Endothelial cell of umbilical vein (primary cell): ENCODE data around the gene GOLGA3. TPM values are rescaled to one million over a fixed set of nuclear protein-coding genes. Genes with fewer than 3 reads are reported as not detected.

Experiments used
- BruUV-seq: library from RNA; stranded (reverse); fragments of 400-500 nt; replicated peaks from 2 replicates; lab custom pipeline; 2021; lab: Mats Ljungman, UMichigan
- CTCF ChIA-PET: fragments of 300-600, 350-600 bp; sonication (Branson Sonifier 250); formaldehyde crosslinking; loops from one replicate; lab custom pipeline; 2021; ENCODE audit warnings: antibody characterized with exemption, inconsistent platforms; lab: Charles Lee
- POLR2A ChIA-PET: fragments of 300-600, 350-600 bp; sonication (Branson Sonifier 250); formaldehyde crosslinking; loops from one replicate; lab custom pipeline; 2021; ENCODE audit warnings: antibody characterized with exemption, inconsistent platforms; lab: Charles Lee
- DNase-seq: peaks from one replicate; pipeline ENCODE4 v3.0.0-alpha.2; 2011; ENCODE audit warnings: low read depth, low spot score
- FAIRE-seq: peaks from 2 replicates; lab custom pipeline; 2011; peaks lifted over from hg19 to GRCh38; lab: Jason Lieb, UNC
- H2AFZ ChIP-seq: 2 replicates; pipeline ENCODE4 v1.6.0; 2012; ENCODE audit warnings: low read depth, low read length, control low read depth, inconsistent platforms
- H3K27ac ChIP-seq: 2 replicates; pipeline ENCODE4 v1.5.1; 2011; ENCODE audit warnings: low read depth, mild to moderate bottlenecking, control low read depth, low read length, moderate library complexity; ENCODE audit not compliant: insufficient read depth
- H3K27me3 ChIP-seq, 2 experiments: 2 replicates each; pipeline versions ENCODE4 v1.6.0 to v1.6.1; 2011; ENCODE audit warnings: low read length in 2 of 2, mixed read lengths in 1 of 2; ENCODE audit not compliant: control insufficient read depth in 2 of 2, insufficient read depth in 2 of 2
- H3K36me3 ChIP-seq, 2 experiments: 2 replicates in 1 of 2; 3 replicates in 1 of 2; pipeline ENCODE4 v1.5.1; 2011; ENCODE audit warnings: low read length in 2 of 2, mild to moderate bottlenecking in 1 of 2, moderate library complexity in 1 of 2; ENCODE audit not compliant: control insufficient read depth in 2 of 2, insufficient read depth in 2 of 2; ENCODE audit errors: extremely low read depth in 1 of 2
- H3K4me1 ChIP-seq: 3 replicates; pipeline ENCODE4 v1.5.1; 2011; ENCODE audit warnings: mild to moderate bottlenecking, low read length; ENCODE audit not compliant: control insufficient read depth, insufficient read depth; ENCODE audit errors: extremely low read depth
- H3K4me2 ChIP-seq: 2 replicates; pipeline ENCODE4 v1.6.1; 2011; ENCODE audit warnings: low read length, control low read depth, mixed read lengths; ENCODE audit not compliant: insufficient read depth
- H3K4me3 ChIP-seq, 3 experiments: fragments of 200-600 bp in 1 of 3; sonication (generic), shearing (Covaris generic) in 1 of 3; replicated peaks in 1 of 3; 2 replicates each; pipeline ENCODE4 v1.5.1; 2011 to 2016; ENCODE audit warnings: control low read depth in 3 of 3, low read length in 3 of 3, mild to moderate bottlenecking in 2 of 3, inconsistent platforms in 1 of 3, low read depth in 1 of 3, moderate library complexity in 1 of 3; ENCODE audit not compliant: insufficient read depth in 1 of 3
- H3K79me2 ChIP-seq: 2 replicates; pipeline ENCODE4 v1.6.0; 2012; ENCODE audit warnings: low read length, inconsistent platforms; ENCODE audit not compliant: control insufficient read depth, insufficient read depth
- H3K9ac ChIP-seq: replicated peaks from 2 replicates; pipeline ENCODE3; 2011; ENCODE audit warnings: low read length, control low read depth; ENCODE audit not compliant: insufficient read depth; ENCODE audit errors: extremely low read depth
- H3K9me1 ChIP-seq: replicated peaks from 3 replicates; pipeline ENCODE4 v1.6.0; 2011; ENCODE audit warnings: mild to moderate bottlenecking, low read length; ENCODE audit not compliant: control insufficient read depth, insufficient read depth; ENCODE audit errors: extremely low read depth
- H3K9me3 ChIP-seq: replicated peaks from 2 replicates; pipeline ENCODE4 v1.5.1; 2012; ENCODE audit warnings: low read length, inconsistent platforms; ENCODE audit not compliant: control insufficient read depth, insufficient read depth
- H4K20me1 ChIP-seq: replicated peaks from 2 replicates; pipeline ENCODE3; 2011; ENCODE audit warnings: mild to moderate bottlenecking, low read length; ENCODE audit not compliant: control insufficient read depth, insufficient read depth; ENCODE audit errors: extremely low read depth
- CTCF ChIP-seq, 2 donors: IDR thresholded peaks; 1 replicate in 1 of 2; 2 replicates in 1 of 2; pipeline ENCODE4 v1.5.1; 2011; ENCODE audit warnings: low read length in 2 of 2, mild to moderate bottlenecking in 2 of 2, moderate library complexity in 2 of 2, control low read depth in 1 of 2, inconsistent platforms in 1 of 2, low read depth in 1 of 2; ENCODE audit not compliant: insufficient read depth in 1 of 2; ENCODE audit errors: extremely low read depth in 1 of 2
- EZH2 ChIP-seq: IDR thresholded peaks from 2 replicates; pipeline ENCODE4 v1.6.1; 2012; ENCODE audit warnings: borderline replicate concordance, low read depth, mild to moderate bottlenecking, moderate library complexity, low read length, inconsistent platforms; ENCODE audit not compliant: severe bottlenecking
- FOS ChIP-seq: IDR thresholded peaks from 2 replicates; pipeline ENCODE4 v1.6.1; 2011; ENCODE audit warnings: mild to moderate bottlenecking, low read length, moderate library complexity, borderline replicate concordance; ENCODE audit not compliant: insufficient read depth
- GATA2 ChIP-seq: IDR thresholded peaks from 2 replicates; pipeline ENCODE4 v1.7.0; 2011; ENCODE audit warnings: low read depth, mild to moderate bottlenecking, moderate library complexity, mixed read lengths, low read length; ENCODE audit not compliant: insufficient read length, insufficient read depth
- JUN ChIP-seq: IDR thresholded peaks from 2 replicates; pipeline ENCODE4 v1.6.1; 2011; ENCODE audit warnings: borderline replicate concordance, low read depth; ENCODE audit not compliant: insufficient read length, insufficient read depth
- MAX ChIP-seq: IDR thresholded peaks from 2 replicates; pipeline ENCODE4 v1.6.1; 2011; ENCODE audit not compliant: insufficient read depth, insufficient read length
- MYC ChIP-seq: IDR thresholded peaks from one replicate; pipeline ENCODE4 v1.6.1; 2011; ENCODE audit warnings: mild to moderate bottlenecking, low read depth, low read length
- POLR2A ChIP-seq: IDR thresholded peaks from 2 replicates; pipeline ENCODE4 v1.6.1; 2012; ENCODE audit warnings: low read depth, mild to moderate bottlenecking, control low read depth, low read length
- POLR2AphosphoS5 ChIP-seq: IDR thresholded peaks from 2 replicates; pipeline ENCODE4 v1.6.1; 2012; ENCODE audit warnings: low read depth, mild to moderate bottlenecking, control low read depth, low read length, moderate library complexity; ENCODE audit not compliant: insufficient read depth
- dilution Hi-C: fragments of 300-500 bp; cut with MboI; formaldehyde crosslinking; loops from one replicate; pipeline ENCODE4 v1.15.0; 2019; ENCODE audit warnings: low sequenced_read_pairs; ENCODE audit not compliant: extremely low pct_ligation_motif_present
- intact Hi-C: fragments of 100-400 bp; cut with micrococcal nuclease; formaldehyde crosslinking; loops from one replicate; pipeline ENCODE4 v1.10.0; 2022
- polyA plus RNA-seq, 4 experiments: library from polyadenylated mRNA; depleted of rRNA in 3 of 4; stranded (reverse) in 3 of 4; unstranded in 1 of 4; fragments of >200 nt; gene quantifications; 2 replicates each; pipeline versions ENCODE4 v1.2.1 to v1.2.3, GENCODE V29; 2011 to 2012; ENCODE audit warnings: missing spikeins in 1 of 4
- total RNA-seq: library from RNA; stranded (reverse); gene quantifications from 2 replicates; pipeline ENCODE4 v1.2.3, GENCODE V29; 2021

The GOLGA3 gene
- total and polyA plus RNA-seq, 2 donors (not counting 3 experiments of a cell fraction or from before 2014, with no cell fraction given): 18.4 to 86.0 TPM

GRCh38 chr12:132850291-132850690 lies 21.6 kb upstream of the GOLGA3 start:
- Histone ChIP-seq H4K20me1 (no peaks in the 10 kb centered on the region), H3K4me2 (no peak overlapping the region), H3K4me3 (no peak overlapping the region), H2AFZ (no peak overlapping the region), H3K9ac (no peak overlapping the region), H3K9me3 (no peaks in the 10 kb centered on the region), H3K27me3 (no peaks in the 10 kb centered on the region), H3K27ac (no peak overlapping the region), H3K9me1 (no peaks in the 10 kb centered on the region), H3K36me3 (peaks cover 17 to 45% of the 10 kb centered on the region in 2 experiments), H3K4me1 (no peaks in the 10 kb centered on the region), H3K79me2 (no peaks in the 10 kb centered on the region)
- DNase-seq (no peak), FAIRE-seq (no peak)
- BruUV-seq: no TSS peak
- intact Hi-C loops: no loop called here
- dilution Hi-C loops: no loop called here
- ChIA-PET CTCF (no interaction called here), POLR2A (no interaction called here)
- TF ChIP-seq MYC (no peak), CTCF (IDR thresholded peaks at IDR 0.05; ENCODE audit: extremely low read depth in 1 of 2, insufficient read depth in 1 of 2, low read depth in 1 of 2, low read length in 2 of 2) (no peak), MAX (no peak), FOS (no peak), EZH2 (no peak), POLR2A (no peak), POLR2AphosphoS5 (no peak), JUN (no peak), GATA2 (no peak)
